ENCODE data around the gene NLRC5.

DNA sequence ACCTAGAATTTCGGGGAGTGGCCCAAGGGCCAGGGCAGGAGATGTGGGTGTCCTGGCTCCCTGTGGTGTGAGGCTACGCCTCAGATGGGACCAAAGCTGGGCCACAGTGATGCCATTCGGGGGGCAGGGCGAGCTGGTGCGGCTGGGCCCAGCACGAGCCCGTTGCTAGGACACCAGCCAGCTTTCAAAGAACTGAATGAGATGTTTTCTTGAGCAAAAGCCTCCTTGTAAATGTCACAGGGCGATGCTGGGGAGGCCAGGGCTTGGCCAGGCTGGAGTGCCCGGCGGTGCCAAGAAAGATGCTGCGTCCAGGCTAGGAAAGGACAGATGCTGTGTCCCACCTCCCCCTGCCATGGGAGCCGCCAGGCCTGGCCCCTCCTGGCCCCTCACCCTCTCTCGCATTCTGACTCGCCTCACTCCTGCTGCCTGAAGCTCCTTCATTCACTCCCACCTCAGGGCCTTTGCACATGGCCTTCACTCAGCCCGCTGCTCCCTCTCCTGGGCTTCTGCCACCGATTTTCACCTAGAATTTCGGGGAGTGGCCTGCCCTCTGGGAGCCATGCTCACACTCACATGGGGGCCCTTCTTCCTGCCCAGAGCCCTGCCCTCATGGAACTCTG is 142.1 kb downstream of the NLRC5 start:
- no peak for TF ChIP-seq SIN3A (IDR thresholded peaks at IDR 0.05; ENCODE audit: borderline replicate concordance, insufficient read depth, low read length)
- TF ChIP-seq POLR2AphosphoS5 (IDR thresholded peaks at IDR 0.05; ENCODE audit: low read depth, low read length): no peak
- no peak for TF ChIP-seq TAF1 (IDR thresholded peaks at IDR 0.05; ENCODE audit: borderline replicate concordance, insufficient read depth, low read length)
